ENCODE measurements around the gene MUC2.

MUC2 gene

GRCh38 chr11:1074244-1075221 lies at the start of gene MUC2:
Gene MUC2 (plus strand): TSS chr11:1074874.
- no peak for DNase-seq (ENCODE audit: low read depth in 2 of 2)

- no peak for DNase-seq (ENCODE audit: low read depth in 2 of 2)
Measured at GRCh38 chr11:1025410-1026162, 49.1 kb upstream of the MUC2 start.

GRCh38 chr11:1026163-1026450 lies 48.6 kb upstream of the MUC2 start:
- DNase-seq (ENCODE audit: low read depth in 2 of 2) = no peak

- no peak for DNase-seq (ENCODE audit: low read depth in 2 of 2)
Measured at GRCh38 chr11:1026641-1027482, 47.8 kb upstream of the MUC2 start.

- DNase-seq (ENCODE audit: low read depth in 2 of 2) = no peak
Measured at GRCh38 chr11:1027483-1028290, 47.0 kb upstream of the MUC2 start.

GRCh38 chr11:1028291-1028540 lies 46.5 kb upstream of the MUC2 start:
- no peak for DNase-seq (ENCODE audit: low read depth in 2 of 2)

GRCh38 chr11:1028616-1029015 lies 46.1 kb upstream of the MUC2 start:
- DNase-seq (ENCODE audit: low read depth in 2 of 2) = no peak

- no peak for DNase-seq (ENCODE audit: low read depth in 2 of 2)
Measured at GRCh38 chr11:1029051-1029450, 45.6 kb upstream of the MUC2 start.

GRCh38 chr11:1029654-1030053 lies 45.0 kb upstream of the MUC2 start:
- DNase-seq (ENCODE audit: low read depth in 2 of 2) = no peak

- DNase-seq (ENCODE audit: low read depth in 2 of 2) = no peak
Measured at GRCh38 chr11:1030086-1030485, 44.6 kb upstream of the MUC2 start.

- no peak for DNase-seq (ENCODE audit: low read depth in 2 of 2)
Measured at GRCh38 chr11:1030556-1030955, 44.1 kb upstream of the MUC2 start.

- DNase-seq (ENCODE audit: low read depth in 2 of 2) = no peak
Measured at GRCh38 chr11:1031121-1031899, 43.4 kb upstream of the MUC2 start.

GRCh38 chr11:1032310-1032891 lies 42.3 kb upstream of the MUC2 start:
- DNase-seq (ENCODE audit: low read depth in 2 of 2) = no peak

- no peak for DNase-seq (ENCODE audit: low read depth in 2 of 2)
Measured at GRCh38 chr11:1033016-1033798, 41.5 kb upstream of the MUC2 start.

GRCh38 chr11:1034001-1034400 lies 40.7 kb upstream of the MUC2 start:
- DNase-seq (ENCODE audit: low read depth in 2 of 2) = no peak

- no peak for DNase-seq (ENCODE audit: low read depth in 2 of 2)
Measured at GRCh38 chr11:1034456-1035295, 40.0 kb upstream of the MUC2 start.

GRCh38 chr11:1035577-1036283 lies 38.9 kb upstream of the MUC2 start:
- DNase-seq (ENCODE audit: low read depth in 2 of 2) = no peak

GRCh38 chr11:1036303-1036923 lies 38.3 kb upstream of the MUC2 start, which contains the start of gene MUC6:
Gene MUC6 (minus strand): TSS chr11:1036718. CDS start chr11:1036655, 63 bp downstream.
- no peak for DNase-seq (ENCODE audit: low read depth in 2 of 2)

All from stimulated activated CD8-positive, alpha-beta memory T cell treated with anti-CD3 and anti-CD28 coated beads, Interleukin-15, amount 100 ng/mL, for 48 hours (primary cell).